GM23338 (cell line): ENCODE data around the gene ATG16L2. TPM values are rescaled to one million over a fixed set of nuclear protein-coding genes. Genes with fewer than 3 reads are reported as not detected.

Experiments
- ATAC-seq: fragments of 200-7000 bp; cut with Tn5 transposase; 3 replicates; pipeline ENCODE4 v1.9.1; 2020
- DNase-seq: peaks from one replicate; pipeline ENCODE4 v3.0.0-alpha.2; 2015; ENCODE audit warnings: low spot score
- H2AFZ ChIP-seq: fragments of 200-600 bp; sonication (generic); 2 replicates; pipeline ENCODE4 v1.8.0; 2016; ENCODE audit warnings: antibody characterized with exemption, mild to moderate bottlenecking, moderate library complexity
- H3F3A ChIP-seq: fragments of 200-600 bp; sonication (generic); replicated peaks from 2 replicates; pipeline ENCODE4 v1.8.0; 2017; ENCODE audit warnings: antibody characterized with exemption, mixed run types, low read depth
- H3K27ac ChIP-seq: fragments of 200-600 bp; sonication (generic); 2 replicates; pipeline ENCODE4 v1.6.1; 2016; ENCODE audit warnings: low read depth
- H3K27me3 ChIP-seq: fragments of 200-600 bp; sonication (generic); 2 replicates; pipeline ENCODE4 v1.8.0; 2016; ENCODE audit warnings: mild to moderate bottlenecking, mixed run types, moderate library complexity; ENCODE audit not compliant: insufficient read depth
- H3K36me3 ChIP-seq: fragments of 200-600 bp; sonication (generic); 2 replicates; pipeline ENCODE4 v1.8.0; 2016; ENCODE audit warnings: mild to moderate bottlenecking; ENCODE audit not compliant: insufficient read depth
- H3K4me1 ChIP-seq: fragments of 200-600 bp; sonication (generic); 2 replicates; pipeline ENCODE4 v1.8.0; 2016; ENCODE audit warnings: mild to moderate bottlenecking, moderate library complexity; ENCODE audit not compliant: insufficient read depth
- H3K4me2 ChIP-seq: fragments of 200-600 bp; sonication (generic); 2 replicates; pipeline ENCODE4 v1.7.1; 2017; ENCODE audit warnings: mixed run types
- H3K4me3 ChIP-seq: fragments of 200-600 bp; sonication (generic); 2 replicates; pipeline ENCODE4 v1.6.1; 2016; ENCODE audit warnings: mixed run types
- H3K79me2 ChIP-seq: fragments of 200-600 bp; sonication (generic); replicated peaks from 2 replicates; pipeline ENCODE4 v1.8.0; 2017; ENCODE audit warnings: mild to moderate bottlenecking; ENCODE audit not compliant: insufficient read depth
- H3K9me2 ChIP-seq: fragments of 200-600 bp; sonication (generic); 2 replicates; pipeline ENCODE4 v1.8.0; 2017; ENCODE audit not compliant: insufficient read depth
- H4K20me1 ChIP-seq: fragments of 200-600 bp; sonication (generic); replicated peaks from 2 replicates; pipeline ENCODE4 v1.8.0; 2017; ENCODE audit warnings: mild to moderate bottlenecking; ENCODE audit not compliant: insufficient read depth
- H3K27ac Mint-ChIP-seq: 2 replicates; pipeline ENCODE4 v1.8.0; 2020; ENCODE audit warnings: inconsistent platforms, mild to moderate bottlenecking, moderate library complexity, mixed read lengths
- H3K27me3 Mint-ChIP-seq: 3 replicates; pipeline ENCODE4 v1.8.0; 2022; ENCODE audit warnings: low read depth, mild to moderate bottlenecking, moderate library complexity, mixed read lengths, inconsistent platforms; ENCODE audit not compliant: insufficient read depth, poor library complexity
- H3K36me3 Mint-ChIP-seq: 3 replicates; pipeline ENCODE4 v1.8.0; 2021; ENCODE audit warnings: low read depth, mild to moderate bottlenecking, inconsistent platforms, moderate library complexity, mixed read lengths
- H3K4me1 Mint-ChIP-seq: 3 replicates; pipeline ENCODE4 v1.8.0; 2020; ENCODE audit warnings: mild to moderate bottlenecking, inconsistent platforms, mixed read lengths
- H3K4me3 Mint-ChIP-seq: 3 replicates; pipeline ENCODE4 v1.8.0; 2021; ENCODE audit warnings: moderate library complexity, mild to moderate bottlenecking, inconsistent platforms, mixed read lengths
- H3K9me3 Mint-ChIP-seq: 3 replicates; pipeline ENCODE4 v1.8.0; 2020; ENCODE audit warnings: moderate library complexity, mild to moderate bottlenecking, inconsistent platforms, mixed read lengths
- CREB1 ChIP-seq: fragments of 250-450 bp; sonication (Bioruptor Pico); IDR thresholded peaks from 2 replicates; pipeline ENCODE4 v1.5.0; 2020; ENCODE audit warnings: low read depth, mild to moderate bottlenecking, moderate library complexity
- EZH2 ChIP-seq: fragments of 200-600 bp; sonication (generic); IDR thresholded peaks from one replicate; pipeline ENCODE4 v1.8.0; 2017; ENCODE audit warnings: antibody characterized with exemption, mild to moderate bottlenecking, low read depth; ENCODE audit not compliant: unreplicated experiment
- EZH2phosphoT487 ChIP-seq: fragments of 200-600 bp; sonication (generic); IDR thresholded peaks from one replicate; pipeline ENCODE4 v1.8.1; 2018; ENCODE audit warnings: antibody characterized with exemption; ENCODE audit not compliant: unreplicated experiment
- JUNB ChIP-seq: IDR thresholded peaks from one replicate; pipeline ENCODE4 v1.6.1; 2016; ENCODE audit warnings: antibody characterized with exemption; ENCODE audit not compliant: unreplicated experiment
- POLR2AphosphoS5 ChIP-seq: IDR thresholded peaks from 2 replicates; pipeline ENCODE4 v1.6.1; 2016; ENCODE audit warnings: antibody characterized with exemption, low read depth
- ZNF114 ChIP-seq: fragments of 250-450 bp; sonication (Bioruptor Pico); IDR thresholded peaks from 2 replicates; pipeline ENCODE4 v1.5.0; 2020; ENCODE audit warnings: mild to moderate bottlenecking, moderate library complexity
- ZNF331 ChIP-seq: fragments of 250-450 bp; sonication (Bioruptor Pico); IDR thresholded peaks from 2 replicates; pipeline ENCODE4 v1.5.0; 2020; ENCODE audit warnings: low read depth, mild to moderate bottlenecking, moderate library complexity
- long read RNA-seq: library from polyadenylated mRNA; unstranded; transcript quantifications from one replicate; pipeline ENCODE4 v2.0.0, GENCODE V29; 2020; ENCODE audit not compliant: unreplicated experiment
- polyA plus RNA-seq: library from polyadenylated mRNA; unstranded; fragments of >200 nt; fragmentation: Nextera tagmentation; extraction: Ambion mirVana; gene quantifications from 2 replicates; pipeline ENCODE4 v1.2.1, GENCODE V29; 2016
- total RNA-seq: library from RNA; depleted of rRNA; stranded (reverse); fragments of >200 nt; shearing (Covaris generic); gene quantifications from 2 replicates; pipeline ENCODE4 v1.2.3, GENCODE V29; 2014; rRNA removed
- TF ChIP-seq, protein P1 (sequence below), 2 experiments: fragments of 200-600 bp in 1 of 2; sonication (generic) in 1 of 2; conservative IDR thresholded peaks; 2 replicates each; pipeline versions ENCODE4 v1.5.1 to v1.6.1; 2016 to 2017; ENCODE audit warnings: antibody characterized with exemption in 2 of 2, low read depth in 2 of 2, mild to moderate bottlenecking in 2 of 2, moderate library complexity in 1 of 2
- TF ChIP-seq, protein P2 (sequence below): IDR thresholded peaks from 2 replicates; pipeline ENCODE4 v1.6.1; 2016; ENCODE audit warnings: antibody characterized with exemption
- TF ChIP-seq, protein P3 (sequence below): IDR thresholded peaks from one replicate; pipeline ENCODE4 v1.6.1; 2018; ENCODE audit warnings: antibody characterized with exemption; ENCODE audit not compliant: unreplicated experiment

The ATG16L2 gene, protein sequence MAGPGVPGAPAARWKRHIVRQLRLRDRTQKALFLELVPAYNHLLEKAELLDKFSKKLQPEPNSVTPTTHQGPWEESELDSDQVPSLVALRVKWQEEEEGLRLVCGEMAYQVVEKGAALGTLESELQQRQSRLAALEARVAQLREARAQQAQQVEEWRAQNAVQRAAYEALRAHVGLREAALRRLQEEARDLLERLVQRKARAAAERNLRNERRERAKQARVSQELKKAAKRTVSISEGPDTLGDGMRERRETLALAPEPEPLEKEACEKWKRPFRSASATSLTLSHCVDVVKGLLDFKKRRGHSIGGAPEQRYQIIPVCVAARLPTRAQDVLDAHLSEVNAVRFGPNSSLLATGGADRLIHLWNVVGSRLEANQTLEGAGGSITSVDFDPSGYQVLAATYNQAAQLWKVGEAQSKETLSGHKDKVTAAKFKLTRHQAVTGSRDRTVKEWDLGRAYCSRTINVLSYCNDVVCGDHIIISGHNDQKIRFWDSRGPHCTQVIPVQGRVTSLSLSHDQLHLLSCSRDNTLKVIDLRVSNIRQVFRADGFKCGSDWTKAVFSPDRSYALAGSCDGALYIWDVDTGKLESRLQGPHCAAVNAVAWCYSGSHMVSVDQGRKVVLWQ
- 18.0 and 24.6 TPM in 2 replicates for total RNA-seq
- 9.6 and 10.2 TPM in 2 replicates for polyA plus RNA-seq
- long read RNA-seq, partial matches to known transcripts: 2 of 8 reads
- long read RNA-seq, other reads (novel, unspliced or antisense): 3 of 8 reads

DNA sequence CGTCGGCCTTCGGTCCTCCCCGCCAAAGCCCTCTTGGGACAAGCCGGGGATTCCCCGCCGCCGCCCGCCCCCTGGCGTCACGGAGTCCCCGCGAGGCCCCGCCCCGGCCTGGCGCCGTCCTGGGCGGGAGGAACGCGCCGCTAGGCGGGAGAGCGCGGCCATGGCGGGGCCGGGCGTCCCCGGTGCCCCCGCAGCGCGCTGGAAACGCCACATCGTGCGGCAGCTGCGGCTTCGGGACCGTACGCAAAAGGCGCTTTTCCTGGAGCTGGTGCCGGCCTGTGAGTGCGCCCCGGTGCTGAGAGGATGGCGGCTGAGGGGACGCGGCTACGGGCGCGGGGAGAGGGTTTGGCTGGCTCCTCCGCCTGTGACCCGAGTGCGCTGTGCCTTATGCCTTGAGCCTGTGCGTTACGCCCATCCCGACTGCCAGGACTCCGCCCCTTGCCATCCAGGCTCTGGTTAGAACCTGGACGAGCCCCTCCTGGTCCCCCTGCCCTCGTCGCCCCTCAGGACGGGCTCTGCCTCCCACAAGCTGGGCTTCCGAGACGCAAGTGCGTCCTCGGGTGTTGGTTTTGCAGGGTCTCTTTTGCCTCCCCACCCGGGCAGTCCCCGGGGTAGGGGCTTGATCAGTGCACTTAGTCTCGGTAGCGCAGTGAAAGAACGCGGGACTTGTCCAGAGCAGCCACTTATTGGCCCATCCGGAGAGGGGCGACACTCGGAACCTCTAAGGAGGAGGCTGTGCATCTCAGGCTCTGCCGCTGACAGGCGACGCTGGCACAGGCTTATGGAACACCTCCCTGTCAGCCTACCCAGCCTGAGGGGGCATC is at the start of gene ATG16L2:
ATG16L2 (plus strand) TSS at position 126 of the 824 bp plus-strand sequence; CDS start at position 161, 35 bp downstream.
- peak within 1 kb of the TSS; percentile 75 for H3K27ac ChIP-seq
- H3K4me1 ChIP-seq: peaks cover 15% of the 10 kb centered on the region; the same call in 1 of the 2 replicates
- peak within 1 kb of the TSS; percentile 91 for H3K4me3 ChIP-seq
- ATAC-seq: peak; percentile 80
- H3K79me2 ChIP-seq: peaks cover 7% of the 10 kb centered on the region; the same call in 1 of the 2 replicates
- Mint-ChIP-seq H3K9me3 (no peaks in the 10 kb centered on the region), H3K27ac (peak within 1 kb of the TSS; percentile 93), H3K4me3 (peak within 1 kb of the TSS; percentile 97), H3K36me3 (peaks cover 20% of the 10 kb centered on the region; the same call in 2 of the 3 replicates), H3K27me3 (peaks cover 23% of the 10 kb centered on the region), H3K4me1 (peaks cover 33% of the 10 kb centered on the region)
- H3K9me2 ChIP-seq: no peaks in the 10 kb centered on the region
- peaks cover 12% of the 10 kb centered on the region for H3F3A ChIP-seq
- peak; percentile 87 for TF ChIP-seq CREB1 (CRISPR knock-in tag)
- TF ChIP-seq, protein P1, sequence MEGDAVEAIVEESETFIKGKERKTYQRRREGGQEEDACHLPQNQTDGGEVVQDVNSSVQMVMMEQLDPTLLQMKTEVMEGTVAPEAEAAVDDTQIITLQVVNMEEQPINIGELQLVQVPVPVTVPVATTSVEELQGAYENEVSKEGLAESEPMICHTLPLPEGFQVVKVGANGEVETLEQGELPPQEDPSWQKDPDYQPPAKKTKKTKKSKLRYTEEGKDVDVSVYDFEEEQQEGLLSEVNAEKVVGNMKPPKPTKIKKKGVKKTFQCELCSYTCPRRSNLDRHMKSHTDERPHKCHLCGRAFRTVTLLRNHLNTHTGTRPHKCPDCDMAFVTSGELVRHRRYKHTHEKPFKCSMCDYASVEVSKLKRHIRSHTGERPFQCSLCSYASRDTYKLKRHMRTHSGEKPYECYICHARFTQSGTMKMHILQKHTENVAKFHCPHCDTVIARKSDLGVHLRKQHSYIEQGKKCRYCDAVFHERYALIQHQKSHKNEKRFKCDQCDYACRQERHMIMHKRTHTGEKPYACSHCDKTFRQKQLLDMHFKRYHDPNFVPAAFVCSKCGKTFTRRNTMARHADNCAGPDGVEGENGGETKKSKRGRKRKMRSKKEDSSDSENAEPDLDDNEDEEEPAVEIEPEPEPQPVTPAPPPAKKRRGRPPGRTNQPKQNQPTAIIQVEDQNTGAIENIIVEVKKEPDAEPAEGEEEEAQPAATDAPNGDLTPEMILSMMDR (conservative IDR thresholded peaks at IDR 0.05; ENCODE audit: low read depth in 2 of 2): 0 out of 4 replicates have a peak, but pooled peaks have one; percentile 8 to 12
- no peak for TF ChIP-seq JUNB
- TF ChIP-seq POLR2AphosphoS5: peak; percentile 70
- DNase-seq: peak; percentile 93
- H2AFZ ChIP-seq: peak within 1 kb of the TSS; percentile 99
- peak within 1 kb of the TSS; percentile 96 for H3K4me2 ChIP-seq
- H4K20me1 ChIP-seq: no peaks in the 10 kb centered on the region; the same call in 1 of the 2 replicates
- H3K27me3 ChIP-seq: no peaks in the 10 kb centered on the region
- 0 out of 2 replicates have a peak, but pooled peaks cover 3% of the 10 kb centered on the region for H3K36me3 ChIP-seq

DNA sequence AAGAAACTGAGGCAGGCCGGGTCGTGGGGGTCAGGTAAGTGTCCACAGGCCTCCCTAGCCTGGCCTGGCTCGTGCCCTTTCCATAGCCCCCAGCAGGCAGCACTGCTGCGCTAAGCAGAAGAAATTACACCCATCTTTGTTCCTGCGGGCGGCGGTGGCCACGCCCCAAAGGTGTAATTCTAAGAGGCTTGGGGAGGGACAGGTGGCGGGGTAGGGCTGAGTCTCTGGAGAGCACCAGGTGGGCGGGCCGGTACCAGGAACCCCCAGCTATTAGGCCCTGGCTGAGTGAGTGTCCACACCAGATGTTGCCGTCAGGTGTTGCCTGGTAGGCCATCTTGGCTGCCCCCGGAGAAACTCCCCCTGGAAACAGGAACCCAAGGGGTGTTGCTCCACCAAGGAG is 49.7 kb upstream of the ATG16L2 start:
- no peak overlapping the region for H3K4me3 Mint-ChIP-seq
- Histone ChIP-seq H3F3A (no peaks in the 10 kb centered on the region; the same call in 1 of the 2 replicates), H3K9me2 (no peaks in the 10 kb centered on the region), H3K27me3 (no peaks in the 10 kb centered on the region), H4K20me1 (no peaks in the 10 kb centered on the region; the same call in 1 of the 2 replicates), H2AFZ (no peak overlapping the region), H3K4me3 (no peak overlapping the region), H3K79me2 (no peaks in the 10 kb centered on the region), H3K4me2 (peak overlapping the region; percentile 35; the same call in 1 of the 2 replicates), H3K4me1 (peaks cover 14% of the 10 kb centered on the region; the same call in 1 of the 2 replicates), H3K27ac (0 out of 2 replicates have a peak overlapping the region, but pooled peaks have one; percentile 53), H3K36me3 (no peaks in the 10 kb centered on the region)
- TF ChIP-seq EZH2phosphoT487 (no peak), EZH2 (no peak), ZNF114 (no peak), JUNB (no peak), CREB1 (CRISPR knock-in tag) (no peak), ZNF331 (CRISPR knock-in tag) (no peak)
- TF ChIP-seq, protein P1 (conservative IDR thresholded peaks at IDR 0.05; ENCODE audit: low read depth in 2 of 2): peak; percentile 47 to 72
- TF ChIP-seq, protein P2, sequence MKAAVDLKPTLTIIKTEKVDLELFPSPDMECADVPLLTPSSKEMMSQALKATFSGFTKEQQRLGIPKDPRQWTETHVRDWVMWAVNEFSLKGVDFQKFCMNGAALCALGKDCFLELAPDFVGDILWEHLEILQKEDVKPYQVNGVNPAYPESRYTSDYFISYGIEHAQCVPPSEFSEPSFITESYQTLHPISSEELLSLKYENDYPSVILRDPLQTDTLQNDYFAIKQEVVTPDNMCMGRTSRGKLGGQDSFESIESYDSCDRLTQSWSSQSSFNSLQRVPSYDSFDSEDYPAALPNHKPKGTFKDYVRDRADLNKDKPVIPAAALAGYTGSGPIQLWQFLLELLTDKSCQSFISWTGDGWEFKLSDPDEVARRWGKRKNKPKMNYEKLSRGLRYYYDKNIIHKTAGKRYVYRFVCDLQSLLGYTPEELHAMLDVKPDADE: no peak
- TF ChIP-seq, protein P3, sequence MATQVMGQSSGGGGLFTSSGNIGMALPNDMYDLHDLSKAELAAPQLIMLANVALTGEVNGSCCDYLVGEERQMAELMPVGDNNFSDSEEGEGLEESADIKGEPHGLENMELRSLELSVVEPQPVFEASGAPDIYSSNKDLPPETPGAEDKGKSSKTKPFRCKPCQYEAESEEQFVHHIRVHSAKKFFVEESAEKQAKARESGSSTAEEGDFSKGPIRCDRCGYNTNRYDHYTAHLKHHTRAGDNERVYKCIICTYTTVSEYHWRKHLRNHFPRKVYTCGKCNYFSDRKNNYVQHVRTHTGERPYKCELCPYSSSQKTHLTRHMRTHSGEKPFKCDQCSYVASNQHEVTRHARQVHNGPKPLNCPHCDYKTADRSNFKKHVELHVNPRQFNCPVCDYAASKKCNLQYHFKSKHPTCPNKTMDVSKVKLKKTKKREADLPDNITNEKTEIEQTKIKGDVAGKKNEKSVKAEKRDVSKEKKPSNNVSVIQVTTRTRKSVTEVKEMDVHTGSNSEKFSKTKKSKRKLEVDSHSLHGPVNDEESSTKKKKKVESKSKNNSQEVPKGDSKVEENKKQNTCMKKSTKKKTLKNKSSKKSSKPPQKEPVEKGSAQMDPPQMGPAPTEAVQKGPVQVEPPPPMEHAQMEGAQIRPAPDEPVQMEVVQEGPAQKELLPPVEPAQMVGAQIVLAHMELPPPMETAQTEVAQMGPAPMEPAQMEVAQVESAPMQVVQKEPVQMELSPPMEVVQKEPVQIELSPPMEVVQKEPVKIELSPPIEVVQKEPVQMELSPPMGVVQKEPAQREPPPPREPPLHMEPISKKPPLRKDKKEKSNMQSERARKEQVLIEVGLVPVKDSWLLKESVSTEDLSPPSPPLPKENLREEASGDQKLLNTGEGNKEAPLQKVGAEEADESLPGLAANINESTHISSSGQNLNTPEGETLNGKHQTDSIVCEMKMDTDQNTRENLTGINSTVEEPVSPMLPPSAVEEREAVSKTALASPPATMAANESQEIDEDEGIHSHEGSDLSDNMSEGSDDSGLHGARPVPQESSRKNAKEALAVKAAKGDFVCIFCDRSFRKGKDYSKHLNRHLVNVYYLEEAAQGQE: no peak
- H3K9me3 Mint-ChIP-seq: no peaks in the 10 kb centered on the region
- peaks cover 18% of the 10 kb centered on the region for H3K27me3 Mint-ChIP-seq
- peaks cover 37% of the 10 kb centered on the region for H3K4me1 Mint-ChIP-seq
- no peaks in the 10 kb centered on the region for H3K36me3 Mint-ChIP-seq
- DNase-seq (peak; percentile 96), ATAC-seq (peak; percentile 95)
- H3K27ac Mint-ChIP-seq: peak overlapping the region; percentile 70; the same call in 1 of the 2 replicates
